Raji (cell line): Measurements from ENCODE around the gene DUSP19.

Experiments used
- POLR2A ChIP-seq: IDR thresholded peaks from 2 replicates; pipeline ENCODE4 v1.6.1; 2011; ENCODE audit warnings: low read depth, low read length, control low read depth; ENCODE audit not compliant: insufficient read depth

DUSP19 gene

DNA sequence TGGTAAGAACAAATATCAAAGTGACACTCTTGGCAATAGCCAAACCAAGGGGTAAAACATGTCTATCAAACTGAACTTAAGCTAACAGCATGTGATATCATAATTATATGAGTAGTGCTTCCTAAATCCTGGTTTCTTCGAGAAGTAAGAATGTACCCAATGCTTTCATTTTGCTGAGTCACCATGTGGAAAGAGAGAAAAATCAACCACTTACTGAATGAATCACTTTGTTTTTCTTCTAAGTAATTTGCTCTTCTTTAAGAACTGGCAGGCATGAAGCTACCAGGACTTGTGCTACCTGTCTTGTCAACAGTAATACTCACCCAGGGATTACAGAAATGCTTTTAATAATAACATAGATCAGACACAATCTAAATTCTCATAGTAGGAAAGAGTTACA, 19.0 kb upstream of the DUSP19 start:
- TF ChIP-seq POLR2A: no peak

DNA sequence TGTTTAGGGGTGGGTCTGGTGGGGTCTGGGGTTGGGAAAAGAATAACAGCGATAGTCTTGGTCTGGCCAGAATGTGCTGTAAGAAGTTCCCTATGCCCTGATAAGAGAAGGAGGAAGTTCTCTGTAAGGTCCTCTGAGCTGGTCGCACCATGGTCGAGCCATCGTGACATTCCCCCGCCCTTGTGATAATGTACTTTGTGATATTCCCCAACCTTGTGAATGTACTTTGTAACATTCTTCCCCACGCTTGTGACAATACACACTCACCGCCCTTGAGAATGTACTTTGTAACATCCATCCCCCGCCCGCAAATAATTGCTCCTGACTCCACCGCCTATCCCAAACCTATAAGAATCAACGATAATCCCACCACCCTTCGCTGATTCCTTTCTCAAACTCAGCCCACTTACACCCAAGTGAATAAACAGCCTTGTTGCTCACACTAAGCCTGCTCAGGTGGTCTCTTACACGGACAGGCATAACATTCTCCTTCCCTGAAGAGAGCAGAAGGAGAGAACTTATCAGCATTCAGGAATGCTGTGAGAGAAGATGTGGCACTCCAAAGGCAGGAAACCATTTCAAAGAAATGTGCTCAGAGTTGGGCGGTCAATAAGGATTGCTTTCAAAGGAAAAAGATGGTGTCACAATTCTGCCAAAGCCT, 17.8 kb upstream of the DUSP19 start:
- TF ChIP-seq POLR2A: no peak

DNA sequence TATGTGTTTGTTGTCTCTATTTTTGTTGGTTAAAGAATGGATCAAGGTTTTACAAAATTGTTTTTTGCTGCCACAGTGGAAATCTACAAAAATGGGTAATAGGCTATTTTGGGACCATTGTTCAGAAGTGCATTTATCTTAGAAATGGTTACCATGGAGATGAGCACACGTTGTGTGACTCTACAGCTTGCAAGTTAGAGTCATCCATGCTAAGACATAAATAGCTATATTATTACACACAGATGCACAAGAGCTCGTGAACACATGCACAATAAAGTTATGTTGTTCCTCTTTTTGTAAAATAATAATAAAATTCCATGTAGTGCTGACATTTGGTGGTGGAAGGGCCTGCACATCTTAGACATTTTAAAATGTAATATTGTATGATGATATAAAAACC, 15.5 kb upstream of the DUSP19 start:
- no peak for TF ChIP-seq POLR2A

DNA sequence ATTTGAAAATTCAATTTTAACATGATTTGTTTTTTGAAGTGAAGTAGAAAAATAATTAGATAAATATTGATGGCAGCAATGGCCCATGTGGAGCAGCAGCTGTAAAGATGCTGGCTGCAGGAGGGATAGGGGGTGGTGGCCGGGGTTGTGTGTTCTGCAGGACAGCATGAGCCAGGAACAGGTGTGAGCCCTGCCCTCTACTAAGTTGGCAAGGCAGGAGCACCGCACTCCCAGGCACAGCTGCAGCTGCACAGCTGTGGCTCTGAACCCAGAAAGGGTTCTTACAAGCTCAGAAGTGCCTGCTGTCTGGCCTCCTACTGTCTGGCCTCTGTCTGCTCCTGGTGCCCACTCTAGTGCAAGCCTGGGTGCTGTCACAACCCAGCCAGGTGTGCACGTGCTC, 10.0 kb upstream of the DUSP19 start:
- no peak for TF ChIP-seq POLR2A

- TF ChIP-seq POLR2A: no peak
Measured at GRCh38 chr2:183069174-183069573, 9.4 kb upstream of the DUSP19 start.

- TF ChIP-seq POLR2A: no peak
Measured at GRCh38 chr2:183070942-183071844, 7.4 kb upstream of the DUSP19 start.

GRCh38 chr2:183072177-183072576, 6.4 kb upstream of the DUSP19 start:
- TF ChIP-seq POLR2A: no peak

DNA sequence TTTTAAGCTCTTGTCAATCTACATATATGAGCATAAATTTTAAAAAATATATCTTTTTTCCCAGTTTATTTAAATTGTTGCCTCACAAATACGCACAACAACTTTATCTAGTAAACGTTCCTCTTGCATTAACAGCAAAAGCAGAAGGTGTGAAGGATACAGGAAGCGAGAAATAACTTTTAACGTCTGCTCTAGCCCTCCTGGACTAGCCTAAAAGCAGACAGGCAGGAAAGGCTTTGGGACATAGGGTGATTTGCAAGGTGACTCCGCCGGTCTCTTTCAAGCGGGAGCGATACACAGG, 434 bp upstream of the DUSP19 start:
- TF ChIP-seq POLR2A: no peak

DNA sequence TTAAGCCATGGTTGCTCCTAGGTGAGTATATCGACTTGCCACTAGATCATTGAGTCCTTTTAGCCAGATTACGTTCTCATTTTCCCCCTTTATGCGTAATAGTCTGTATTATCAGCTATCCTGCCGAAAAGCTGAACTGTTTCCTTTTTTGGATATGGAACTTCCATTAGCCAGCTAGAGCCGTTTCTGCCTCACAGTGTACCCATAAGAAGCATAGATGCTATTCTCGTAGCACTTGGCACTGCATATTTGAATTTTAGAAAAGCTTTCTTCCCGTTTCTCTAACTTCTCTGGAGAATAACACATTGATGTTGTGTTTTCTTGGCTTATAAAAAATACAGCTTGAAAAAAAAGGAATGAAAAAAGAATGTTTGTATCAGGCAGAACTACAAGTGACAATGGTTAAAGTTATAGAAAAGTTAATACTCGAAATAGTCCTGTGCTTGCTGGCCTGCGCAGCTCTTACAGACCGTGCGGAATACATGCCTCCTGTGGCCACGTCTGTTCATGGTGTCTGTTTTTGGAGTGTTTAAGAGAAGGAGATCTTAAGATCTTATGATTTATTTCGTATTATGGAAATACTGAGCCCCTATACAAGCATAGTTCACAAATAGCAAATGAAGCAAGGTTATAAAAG, 710 bp downstream of the DUSP19 start:
- no peak for TF ChIP-seq POLR2A

- TF ChIP-seq POLR2A: no peak
Measured at GRCh38 chr2:183081911-183082310, 3.4 kb downstream of the DUSP19 start.

DNA sequence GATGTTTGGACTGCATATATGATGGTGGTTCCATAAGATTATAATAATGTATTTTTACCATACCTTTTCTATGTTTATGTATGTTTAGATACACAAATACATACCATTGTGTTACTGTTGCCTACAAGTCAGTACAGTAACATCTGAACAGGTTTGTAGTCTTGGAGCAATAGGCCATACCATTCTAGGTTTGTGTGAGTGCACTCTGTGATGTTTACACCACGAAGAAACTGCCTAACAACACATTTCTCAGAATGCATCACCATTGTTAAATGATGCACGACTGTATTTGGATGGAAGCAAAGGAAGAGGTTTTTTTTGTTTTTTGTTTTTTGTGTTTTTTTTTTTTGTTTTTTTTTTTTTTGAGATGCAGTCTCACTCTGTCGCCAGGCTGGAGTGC, 9.5 kb downstream of the DUSP19 start:
- TF ChIP-seq POLR2A: no peak

DNA sequence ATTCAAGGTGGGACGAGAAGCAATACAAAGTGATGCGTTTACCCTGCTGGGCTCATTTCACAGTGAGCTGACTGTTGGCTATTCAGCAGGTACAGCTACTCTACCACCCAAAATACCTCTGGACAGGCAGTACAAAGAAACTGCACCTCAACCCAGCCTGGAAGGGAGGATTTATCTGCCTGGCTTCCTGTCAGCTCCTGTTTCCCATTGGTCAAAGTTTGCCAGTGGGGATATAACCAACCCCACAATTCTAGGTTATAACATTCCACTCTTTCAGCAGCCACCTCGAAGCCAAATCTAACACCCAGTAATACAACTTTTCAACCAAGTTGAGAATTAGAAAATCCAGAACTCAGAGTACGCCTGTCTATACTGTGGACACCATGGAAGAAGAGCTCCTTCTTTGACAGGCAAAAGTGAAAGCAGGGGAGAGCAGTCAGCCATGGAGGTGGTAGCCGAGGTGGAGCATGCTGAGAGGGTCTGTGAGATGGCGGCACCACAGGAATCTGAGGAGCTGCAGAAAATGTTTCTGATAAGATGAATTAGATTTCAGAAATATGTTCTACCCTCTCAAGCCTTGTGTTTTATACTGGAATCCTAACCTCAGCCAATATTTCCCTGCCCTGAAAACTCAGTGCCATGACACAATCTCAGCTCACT, 10.8 kb downstream of the DUSP19 start:
- TF ChIP-seq POLR2A: no peak

DNA sequence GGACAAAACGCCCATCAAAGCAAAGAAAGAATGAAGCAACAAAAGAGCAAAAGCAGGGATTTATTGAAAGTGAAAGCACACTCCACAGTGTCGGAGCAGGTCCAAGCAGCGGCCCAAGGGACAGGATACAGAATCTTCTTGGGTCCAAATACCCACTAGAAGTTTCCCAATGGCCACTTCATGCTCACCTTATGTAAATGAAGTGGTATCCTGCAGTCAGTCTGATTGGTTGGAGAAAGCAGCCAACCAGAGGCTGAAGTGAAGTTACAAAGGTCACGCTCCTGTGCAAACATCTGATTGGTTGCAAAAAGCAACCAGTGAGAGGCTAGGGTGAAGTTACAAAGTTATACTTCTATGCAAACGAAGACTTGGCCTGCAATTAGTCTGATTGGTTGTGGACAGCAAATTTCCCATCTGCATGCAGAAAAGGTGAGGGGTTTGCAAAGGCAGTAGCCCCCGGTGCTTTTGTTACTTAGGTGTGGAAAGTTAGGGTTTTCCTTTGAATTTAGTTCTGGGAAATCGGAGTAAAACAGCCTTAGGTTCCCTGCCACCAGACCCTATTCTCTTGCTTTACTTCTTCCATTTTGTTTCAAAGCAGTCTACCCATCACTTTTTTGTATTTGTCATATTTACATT, 12.9 kb downstream of the DUSP19 start:
- TF ChIP-seq POLR2A: no peak

DNA sequence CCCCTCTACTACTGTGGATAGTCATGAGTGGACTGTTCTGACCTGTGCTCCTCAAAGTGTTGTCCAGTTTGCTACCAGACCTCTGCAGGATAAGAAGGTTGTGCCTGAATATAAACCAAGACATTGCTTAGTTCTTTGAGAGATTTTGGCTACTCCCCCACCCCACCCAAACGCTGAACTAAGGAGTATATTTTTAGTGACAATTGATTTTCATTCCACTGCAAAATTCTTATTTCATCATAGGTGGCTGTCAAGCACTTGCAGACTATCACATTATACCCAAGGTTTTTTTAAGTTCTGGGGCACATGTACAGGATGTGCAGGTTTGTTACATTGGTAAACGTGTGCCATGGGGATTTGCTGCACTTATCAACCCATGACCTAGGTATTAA, 13.4 kb downstream of the DUSP19 start:
- no peak for TF ChIP-seq POLR2A
